Muscle layer of duodenum (tissue), 2 donors: ENCODE measurements around the gene EVC.

Source experiments
- H3K27ac ChIP-seq: one replicate; pipeline ENCODE4 v1.7.0; 2013; ENCODE audit warnings: mild to moderate bottlenecking, low read length
- H3K27me3 ChIP-seq: one replicate; pipeline ENCODE4 v1.7.0; 2013; ENCODE audit warnings: low read depth, mild to moderate bottlenecking, control low read depth, low read length
- H3K36me3 ChIP-seq, 2 donors: one replicate each; pipeline ENCODE4 v1.7.0; 2013; ENCODE audit warnings: low read length in 2 of 2, control low read depth in 1 of 2, mild to moderate bottlenecking in 1 of 2; ENCODE audit not compliant: insufficient read depth in 2 of 2, control insufficient read depth in 1 of 2
- H3K4me1 ChIP-seq, 2 donors: one replicate each; pipeline ENCODE4 v1.7.0; 2013; ENCODE audit warnings: low read length in 2 of 2, mild to moderate bottlenecking in 2 of 2, control low read depth in 1 of 2, moderate library complexity in 1 of 2; ENCODE audit not compliant: insufficient read depth in 2 of 2, control insufficient read depth in 1 of 2
- H3K4me3 ChIP-seq, 2 donors: one replicate each; pipeline ENCODE4 v1.7.0; 2013; ENCODE audit warnings: low read length in 2 of 2, low read depth in 1 of 2, mild to moderate bottlenecking in 1 of 2
- H3K9me3 ChIP-seq, 2 donors: one replicate each; pipeline ENCODE4 v1.7.0; 2013; ENCODE audit warnings: low read length in 2 of 2, control low read depth in 1 of 2, mild to moderate bottlenecking in 1 of 2; ENCODE audit not compliant: control insufficient read depth in 1 of 2
- donor health status: healthy.

The EVC gene

GRCh38 chr4:5793514-5793913, 82.5 kb downstream of the EVC start:
- Histone ChIP-seq H3K27me3 (no peaks in the 10 kb centered on the region), H3K27ac (no peak overlapping the region), H3K9me3 (no peaks in the 10 kb centered on the region), H3K36me3 (peaks cover 11 to 40% of the 10 kb centered on the region in 2 donors), H3K4me1 (no peaks in the 10 kb centered on the region), H3K4me3 (no peak overlapping the region)

DNA sequence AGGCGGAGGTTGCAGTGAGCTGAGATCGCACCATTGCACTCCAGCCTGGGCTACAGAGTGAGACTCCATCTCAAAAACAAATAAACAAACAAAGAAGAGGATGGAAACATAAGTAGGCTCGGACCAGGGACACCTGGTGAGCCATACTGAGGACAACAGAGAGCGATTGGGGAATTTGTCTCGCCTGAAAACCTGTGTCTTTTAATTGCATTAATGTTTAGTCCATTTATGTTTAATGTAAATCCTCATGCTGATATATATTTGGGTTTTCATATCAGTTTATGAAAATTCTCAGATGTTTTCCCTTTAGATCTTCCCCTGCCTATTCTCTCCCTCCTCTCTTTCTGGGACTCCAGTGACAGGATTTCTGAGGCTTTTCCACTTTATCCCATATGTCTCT, 84.6 kb downstream of the EVC start:
- Histone ChIP-seq H3K27me3 (no peaks in the 10 kb centered on the region), H3K27ac (no peak overlapping the region), H3K36me3 (peaks cover 11 to 37% of the 10 kb centered on the region in 2 donors), H3K4me3 (no peak overlapping the region), H3K4me1 (no peaks in the 10 kb centered on the region), H3K9me3 (no peaks in the 10 kb centered on the region)

DNA sequence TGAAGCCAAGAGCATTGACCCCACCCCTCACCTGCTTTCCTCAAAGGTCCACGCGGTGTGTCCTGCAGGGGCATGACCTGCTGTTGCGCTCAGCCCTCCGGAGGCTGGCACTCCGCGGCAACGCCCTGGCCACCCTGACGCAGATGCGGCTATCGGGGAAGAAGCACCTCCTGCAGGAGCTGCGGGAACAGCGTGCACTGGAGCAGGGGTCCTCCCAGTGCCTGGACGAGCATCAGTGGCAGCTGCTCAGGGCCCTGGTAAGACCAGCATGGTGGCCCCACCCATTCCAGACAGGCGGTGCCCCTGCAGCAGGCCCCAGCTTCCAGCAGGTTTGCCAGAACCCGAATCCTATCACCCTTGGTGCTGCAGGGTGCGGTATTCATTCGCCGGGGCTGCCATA, 86.0 kb downstream of the EVC start:
- H3K27ac ChIP-seq, result no peak overlapping the region
- H3K4me1 ChIP-seq, result no peaks in the 10 kb centered on the region
- no peaks in the 10 kb centered on the region for H3K9me3 ChIP-seq
- H3K36me3 ChIP-seq, result peaks cover 11 to 43% of the 10 kb centered on the region in 2 donors
- H3K27me3 ChIP-seq, result no peaks in the 10 kb centered on the region
- H3K4me3 ChIP-seq, result no peak overlapping the region

DNA sequence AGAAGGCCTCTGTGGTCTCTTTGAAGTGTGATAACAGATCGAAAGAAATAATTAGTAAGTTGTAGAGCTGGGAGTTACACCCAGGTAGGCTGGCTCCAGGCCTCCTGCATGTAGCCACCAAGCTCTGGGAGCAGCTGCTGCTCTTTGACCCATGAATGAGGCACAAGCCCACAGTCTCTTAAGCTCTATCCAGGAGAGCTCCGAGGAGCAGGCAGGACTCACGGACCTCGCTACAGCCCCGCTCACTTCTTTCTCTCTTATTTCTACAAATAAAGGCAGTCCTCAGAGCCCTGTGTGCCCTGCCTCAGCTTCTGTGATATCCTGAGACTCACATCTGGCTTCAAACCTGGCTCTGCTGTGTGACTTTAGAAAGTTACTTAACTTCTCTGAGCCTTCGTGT, 86.9 kb downstream of the EVC start:
- Histone ChIP-seq H3K9me3 (no peaks in the 10 kb centered on the region), H3K4me3 (no peak overlapping the region), H3K4me1 (no peaks in the 10 kb centered on the region), H3K36me3 (peaks cover 8 to 52% of the 10 kb centered on the region in 2 donors), H3K27ac (no peak overlapping the region), H3K27me3 (no peaks in the 10 kb centered on the region)

DNA sequence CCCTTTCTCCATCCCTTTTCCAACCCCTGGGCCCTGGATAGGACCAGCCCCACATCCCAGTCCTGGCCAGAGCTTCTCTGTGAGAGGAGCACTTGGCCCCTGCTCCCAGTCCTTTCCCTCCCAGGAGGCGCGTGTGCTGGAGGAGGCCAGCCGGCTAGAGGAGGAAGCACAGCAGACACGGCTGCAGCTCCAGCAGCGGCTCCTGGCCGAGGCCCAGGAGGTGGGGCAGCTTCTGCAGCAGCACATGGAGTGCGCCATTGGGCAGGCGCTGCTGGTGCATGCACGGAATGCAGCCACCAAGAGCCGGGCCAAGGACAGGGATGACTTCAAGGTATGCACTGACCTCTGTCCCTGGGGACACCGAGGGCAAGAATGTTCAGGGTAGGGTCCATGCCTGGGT, 87.5 kb downstream of the EVC start:
- H3K4me1 ChIP-seq, result no peaks in the 10 kb centered on the region
- H3K27ac ChIP-seq, result no peak overlapping the region
- H3K36me3 ChIP-seq, result peaks cover 11 to 58% of the 10 kb centered on the region in 2 donors
- no peaks in the 10 kb centered on the region for H3K27me3 ChIP-seq
- no peaks in the 10 kb centered on the region for H3K9me3 ChIP-seq
- H3K4me3 ChIP-seq, result no peak overlapping the region

DNA sequence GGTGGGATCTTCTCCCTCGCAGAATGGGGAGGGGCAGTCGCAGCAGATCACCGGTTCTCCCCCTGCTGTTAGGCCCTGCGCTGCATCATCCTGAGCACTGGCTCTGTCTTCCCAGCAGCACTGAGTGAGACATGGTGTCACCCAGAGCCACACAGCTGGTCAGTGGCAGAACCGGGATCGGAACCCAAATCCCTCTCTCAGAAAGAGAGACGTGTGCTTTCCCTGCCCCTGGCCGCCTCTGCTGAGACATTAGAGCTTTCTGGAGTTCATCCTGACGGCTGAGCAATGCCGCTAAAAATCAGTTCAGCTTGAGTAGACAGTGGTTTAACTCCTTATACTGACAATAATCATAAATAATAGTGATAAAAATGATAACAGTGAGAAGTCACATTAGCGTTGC, 87.9 kb downstream of the EVC start:
- peaks cover 11 to 58% of the 10 kb centered on the region in 2 donors for H3K36me3 ChIP-seq
- H3K4me1 ChIP-seq, result no peaks in the 10 kb centered on the region
- no peak overlapping the region for H3K27ac ChIP-seq
- H3K4me3 ChIP-seq, result no peak overlapping the region
- H3K9me3 ChIP-seq, result no peaks in the 10 kb centered on the region
- H3K27me3 ChIP-seq, result no peaks in the 10 kb centered on the region

DNA sequence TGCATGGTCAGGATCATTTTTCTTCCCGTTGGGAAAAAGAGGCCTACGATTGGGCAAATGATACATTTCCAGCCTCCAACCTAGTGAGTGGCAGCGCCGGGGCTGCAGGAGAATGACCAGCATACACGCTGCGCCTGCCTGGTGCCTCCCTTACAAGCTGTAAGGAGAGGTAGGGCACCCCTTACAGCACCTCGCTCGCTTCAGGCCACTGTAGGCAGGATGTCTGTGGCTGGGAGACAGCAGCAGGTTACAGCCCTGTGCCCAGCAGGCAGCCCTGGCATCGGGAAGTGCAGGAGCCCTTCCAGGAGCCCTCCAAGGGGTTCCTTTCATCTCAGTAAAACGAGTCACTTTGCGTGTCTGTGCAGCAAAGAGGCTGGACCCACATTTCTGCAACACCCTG, 88.4 kb downstream of the EVC start:
- H3K36me3 ChIP-seq, result peaks cover 11 to 59% of the 10 kb centered on the region in 2 donors
- H3K27ac ChIP-seq, result no peak overlapping the region
- H3K4me1 ChIP-seq, result no peaks in the 10 kb centered on the region
- no peaks in the 10 kb centered on the region for H3K9me3 ChIP-seq
- H3K4me3 ChIP-seq, result no peak overlapping the region
- no peaks in the 10 kb centered on the region for H3K27me3 ChIP-seq

GRCh38 chr4:5800496-5800895, 89.5 kb downstream of the EVC start:
- no peaks in the 10 kb centered on the region for H3K27me3 ChIP-seq

DNA sequence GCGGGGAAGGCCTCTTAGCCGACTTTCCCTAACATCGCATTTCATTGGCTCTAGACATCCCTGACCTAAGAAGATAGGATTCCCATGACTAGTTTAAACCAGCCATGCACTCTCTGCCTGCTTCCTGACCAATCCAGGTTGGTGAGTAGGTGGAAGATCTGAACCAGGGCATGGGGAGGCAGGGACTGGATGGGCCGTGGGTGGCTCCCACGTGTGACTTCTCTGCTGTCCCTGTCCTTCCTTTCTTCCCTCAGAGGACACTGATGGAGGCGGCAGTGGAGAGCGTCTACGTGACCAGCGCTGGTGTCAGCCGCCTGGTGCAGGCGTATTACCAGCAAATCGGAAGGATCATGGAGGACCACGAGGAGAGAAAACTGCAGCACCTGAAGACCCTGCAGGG, 90.7 kb downstream of the EVC start:
- H3K4me3 ChIP-seq, result no peak overlapping the region
- H3K27me3 ChIP-seq, result no peaks in the 10 kb centered on the region
- peaks cover 11 to 53% of the 10 kb centered on the region in 2 donors for H3K36me3 ChIP-seq
- no peaks in the 10 kb centered on the region for H3K4me1 ChIP-seq
- no peak overlapping the region for H3K27ac ChIP-seq
- H3K9me3 ChIP-seq, result no peaks in the 10 kb centered on the region

More at GRCh38 chr4:5800496-5800895, 89.5 kb downstream of the EVC start:
- peaks cover 11 to 59% of the 10 kb centered on the region in 2 donors for H3K36me3 ChIP-seq
- H3K9me3 ChIP-seq, result no peaks in the 10 kb centered on the region
- H3K4me1 ChIP-seq, result no peaks in the 10 kb centered on the region
- H3K4me3 ChIP-seq, result no peak overlapping the region
- H3K27ac ChIP-seq, result no peak overlapping the region

GRCh38 chr4:5802565-5802964, 91.6 kb downstream of the EVC start:
- Histone ChIP-seq H3K9me3 (no peaks in the 10 kb centered on the region), H3K27ac (no peak overlapping the region), H3K27me3 (no peaks in the 10 kb centered on the region), H3K36me3 (peaks cover 7 to 44% of the 10 kb centered on the region in 2 donors), H3K4me3 (no peak overlapping the region), H3K4me1 (no peaks in the 10 kb centered on the region)

DNA sequence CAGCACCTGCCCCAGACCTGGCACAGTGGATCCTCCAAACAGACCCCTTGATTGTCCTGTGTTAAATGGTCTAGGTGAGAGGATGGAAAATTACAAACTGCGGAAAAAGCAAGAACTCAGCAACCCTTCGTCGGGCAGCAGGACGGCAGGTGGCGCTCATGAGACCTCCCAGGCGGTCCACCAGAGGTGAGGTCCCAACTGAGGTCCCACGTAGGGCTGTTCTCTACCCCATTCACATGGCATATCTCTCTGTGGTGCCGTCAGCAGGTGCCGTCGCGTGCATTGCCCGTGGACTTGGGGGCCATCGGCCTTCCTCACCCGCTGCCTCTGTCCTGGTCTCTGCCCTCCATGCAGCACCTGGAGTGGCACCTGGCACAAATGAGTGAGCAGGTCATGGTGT, 93.7 kb downstream of the EVC start:
- no peak overlapping the region for H3K4me3 ChIP-seq

GRCh38 chr4:5805270-5805669, 94.3 kb downstream of the EVC start:
- Histone ChIP-seq H3K4me3 (no peak overlapping the region), H3K4me1 (no peaks in the 10 kb centered on the region), H3K9me3 (peaks cover 0 to 2% of the 10 kb centered on the region in 2 donors), H3K36me3 (peaks cover 10 to 58% of the 10 kb centered on the region in 2 donors), H3K27ac (no peak overlapping the region), H3K27me3 (no peaks in the 10 kb centered on the region)

More for the DNA sequence above, 93.7 kb downstream of the EVC start:
- no peaks in the 10 kb centered on the region for H3K9me3 ChIP-seq
- no peak overlapping the region for H3K27ac ChIP-seq
- peaks cover 4 to 52% of the 10 kb centered on the region in 2 donors for H3K36me3 ChIP-seq
- no peaks in the 10 kb centered on the region for H3K4me1 ChIP-seq
- no peaks in the 10 kb centered on the region for H3K27me3 ChIP-seq
